ENCODE data around the gene CREG2.

GRCh38 chr2:101361121-101361520 is 26.2 kb downstream of the CREG2 start:
- TF ChIP-seq POLR2A (IDR thresholded peaks at IDR 0.05) (no peak), CTCF (IDR thresholded peaks at IDR 0.05) (no peak)

All from Peyer's patch (tissue), 4 donors.